Activated CD4-positive, alpha-beta T cell treated with anti-CD3 and anti-CD28 coated beads for 24 hours (primary cell): ENCODE results near the gene KREMEN2.
"Not testable (repeated sequence)": the region's sequence is repeated elsewhere in the genome, so short reads cannot be mapped to it uniquely, and the experiment has no call there.

Source experiments
- DNase-seq, 2 donors: peaks; one replicate each; pipeline ENCODE4 v3.0.0-alpha.2; 2020; ENCODE audit warnings: low read depth in 2 of 2

Gene KREMEN2

GRCh38 chr16:2939968-2940367 is 24.1 kb upstream of the KREMEN2 start:
- no peak for DNase-seq

GRCh38 chr16:2942045-2942444 is 22.0 kb upstream of the KREMEN2 start:
- DNase-seq = no peak

GRCh38 chr16:2943716-2944115 is 20.4 kb upstream of the KREMEN2 start:
- DNase-seq = not testable (repeated sequence)

- DNase-seq = no peak
Measured at GRCh38 chr16:2946649-2947048, 17.4 kb upstream of the KREMEN2 start.

- DNase-seq = no peak
Measured at GRCh38 chr16:2948807-2949704, 15.0 kb upstream of the KREMEN2 start.

- DNase-seq = no peak
Measured at GRCh38 chr16:2949705-2950352, 14.2 kb upstream of the KREMEN2 start.

- DNase-seq = no peak
Measured at GRCh38 chr16:2950353-2950724, 13.7 kb upstream of the KREMEN2 start.

GRCh38 chr16:2950773-2951172 is 13.3 kb upstream of the KREMEN2 start:
- no peak for DNase-seq

GRCh38 chr16:2952679-2953078 is 11.4 kb upstream of the KREMEN2 start:
- no peak for DNase-seq

GRCh38 chr16:2953706-2954627 is 10.1 kb upstream of the KREMEN2 start:
- no peak for DNase-seq

- no peak for DNase-seq
Measured at GRCh38 chr16:2954656-2955381, 9.3 kb upstream of the KREMEN2 start.

GRCh38 chr16:2955438-2955778 is 8.7 kb upstream of the KREMEN2 start:
- no peak for DNase-seq

- no peak for DNase-seq
Measured at GRCh38 chr16:2955779-2956578, 8.1 kb upstream of the KREMEN2 start.

GRCh38 chr16:2956579-2956956 is 7.5 kb upstream of the KREMEN2 start:
- no peak for DNase-seq

GRCh38 chr16:2959206-2959605 is 4.9 kb upstream of the KREMEN2 start:
- no peak for DNase-seq

GRCh38 chr16:2960183-2961010 is 3.7 kb upstream of the KREMEN2 start:
- DNase-seq = no peak

- no peak for DNase-seq
Measured at GRCh38 chr16:2962334-2963073, 1.6 kb upstream of the KREMEN2 start.

- DNase-seq = no peak
Measured at GRCh38 chr16:2963074-2963722, 877 bp upstream of the KREMEN2 start.
